Gastroesophageal sphincter (tissue), 4 donors: ENCODE data around the gene TIGD2. TPM values are rescaled to one million over a fixed set of nuclear protein-coding genes. Genes with fewer than 3 reads are reported as not detected.
A peak's percentile ranks its signal among the peaks of the same experiment; 100 is the strongest.

Source experiments
- ATAC-seq: fragments of 150-250 bp; one replicate; pipeline ENCODE4 v1.9.1; 2016; ENCODE audit warnings: mild to moderate bottlenecking, moderate library complexity
- H3K27ac ChIP-seq, 4 donors: fragments of 200-600 bp; sonication (generic) in 3 of 4; 1 replicate in 3 of 4; 2 replicates in 1 of 4; pipeline ENCODE4 v1.5.1; 2016 to 2019
- H3K27me3 ChIP-seq: fragments of 200-600 bp; sonication (generic); one replicate; pipeline ENCODE4 v1.5.1; 2019
- H3K36me3 ChIP-seq, 2 donors: fragments of 200-600 bp; sonication (generic); one replicate each; pipeline ENCODE4 v1.5.1; 2019; ENCODE audit warnings: control low read depth in 1 of 2
- H3K4me1 ChIP-seq, 3 donors: fragments of 200-600 bp; sonication (generic); 1 replicate in 2 of 3; 2 replicates in 1 of 3; pipeline ENCODE4 v1.5.1; 2016 to 2019; ENCODE audit warnings: control low read depth in 2 of 3
- H3K4me3 ChIP-seq, 2 donors: fragments of 200-600 bp; sonication (generic); one replicate each; pipeline ENCODE4 v1.5.1; 2019; ENCODE audit warnings: mild to moderate bottlenecking in 1 of 2, moderate library complexity in 1 of 2
- H3K9me3 ChIP-seq, 3 donors: fragments of 200-600 bp; sonication (generic); one replicate each; pipeline ENCODE4 v1.5.1; 2017 to 2019; ENCODE audit warnings: control low read depth in 2 of 3
- EP300 ChIP-seq: sonication (generic); formaldehyde crosslinking; IDR thresholded peaks from one replicate; pipeline ENCODE4 v1.6.1; 2017; ENCODE audit warnings: antibody characterized with exemption, mild to moderate bottlenecking
- POLR2A ChIP-seq, 2 donors: fragments of 450-650 bp; IDR thresholded peaks; one replicate each; pipeline ENCODE4 v1.6.1; 2017; ENCODE audit warnings: antibody characterized with exemption in 2 of 2, mild to moderate bottlenecking in 2 of 2, moderate library complexity in 1 of 2
- POLR2AphosphoS5 ChIP-seq: sonication (generic); formaldehyde crosslinking; IDR thresholded peaks from one replicate; pipeline ENCODE4 v1.6.1; 2017; ENCODE audit warnings: antibody characterized with exemption
- WGBS, 2 donors: methylation state at CpG; one replicate each; pipeline ENCODE4 v1.1.5; 2018; ENCODE audit warnings: low coverage in 1 of 2; 5-methylcytosine and 5-hydroxymethylcytosine counted together
- total RNA-seq, 4 donors: library from RNA; depleted of rRNA; stranded (reverse); fragments of >200 nt; gene quantifications; one replicate each; pipeline ENCODE4 v1.1.0, GENCODE V29; 2016
- TF ChIP-seq, protein P1 (sequence below), 4 experiments: fragments of 200-600 bp in 2 of 4; fragments of 450-650 bp in 2 of 4; sonication (generic) in 1 of 4; IDR thresholded peaks; one replicate each; pipeline ENCODE4 v1.5.1; 2017 to 2019; ENCODE audit warnings: antibody characterized with exemption in 4 of 4, mild to moderate bottlenecking in 2 of 4, moderate library complexity in 2 of 4

The TIGD2 gene
- total RNA-seq: 1 to 10 TPM; 1.2 to 4.5 (median 2.9) TPM

DNA sequence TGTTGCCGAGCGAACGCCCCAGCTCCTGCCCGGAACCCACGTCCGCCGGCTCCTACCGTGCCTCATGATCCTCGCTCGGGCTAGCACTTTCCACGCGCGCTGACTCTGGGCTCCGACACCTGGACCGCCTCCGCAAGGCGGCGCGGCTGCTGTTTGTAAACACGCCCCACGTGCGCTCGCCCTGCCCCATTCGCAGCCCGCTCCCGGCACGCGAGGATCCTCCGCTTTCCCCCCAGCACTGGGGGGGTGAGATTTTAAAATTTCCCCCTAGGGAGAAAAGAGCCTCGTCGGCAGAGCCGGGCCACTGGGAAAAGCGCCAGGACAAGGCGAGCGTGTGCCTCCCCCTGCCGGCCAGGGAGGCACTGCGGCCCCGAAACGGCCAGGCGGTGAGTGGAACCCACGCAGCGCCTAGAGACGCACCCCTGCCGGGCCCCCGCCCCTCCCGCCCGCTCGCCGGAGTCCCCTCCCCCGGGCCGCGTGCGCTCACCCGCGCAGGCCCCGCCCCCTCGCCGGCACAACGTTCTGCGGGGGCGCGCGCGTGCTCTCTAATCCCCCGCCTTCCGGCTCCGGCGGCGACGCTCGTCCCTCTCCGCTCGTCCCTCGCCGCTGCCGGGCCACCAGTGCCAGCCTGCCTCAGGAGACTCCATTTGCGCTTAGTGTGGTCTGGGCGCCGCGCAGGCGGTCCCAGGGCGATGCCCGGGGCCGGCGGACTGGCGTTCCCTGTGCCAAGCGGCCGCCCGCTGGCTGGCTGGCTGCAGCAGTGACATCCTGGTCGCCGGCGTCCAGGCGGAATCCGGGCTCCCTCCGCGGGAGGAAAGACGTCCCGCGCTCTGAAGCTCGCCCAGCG is at the start of gene TIGD2:
TIGD2 (plus strand) TSS at position 548 of the 847 bp plus-strand sequence. CDS start 1,442 bp downstream, outside the sequence.
- TF ChIP-seq EP300: no peak
- TF ChIP-seq POLR2AphosphoS5: peak; percentile 75
- peak; percentile 49 to 73 for TF ChIP-seq POLR2A (IDR thresholded peaks at IDR 0.05)
- TF ChIP-seq, protein P1, sequence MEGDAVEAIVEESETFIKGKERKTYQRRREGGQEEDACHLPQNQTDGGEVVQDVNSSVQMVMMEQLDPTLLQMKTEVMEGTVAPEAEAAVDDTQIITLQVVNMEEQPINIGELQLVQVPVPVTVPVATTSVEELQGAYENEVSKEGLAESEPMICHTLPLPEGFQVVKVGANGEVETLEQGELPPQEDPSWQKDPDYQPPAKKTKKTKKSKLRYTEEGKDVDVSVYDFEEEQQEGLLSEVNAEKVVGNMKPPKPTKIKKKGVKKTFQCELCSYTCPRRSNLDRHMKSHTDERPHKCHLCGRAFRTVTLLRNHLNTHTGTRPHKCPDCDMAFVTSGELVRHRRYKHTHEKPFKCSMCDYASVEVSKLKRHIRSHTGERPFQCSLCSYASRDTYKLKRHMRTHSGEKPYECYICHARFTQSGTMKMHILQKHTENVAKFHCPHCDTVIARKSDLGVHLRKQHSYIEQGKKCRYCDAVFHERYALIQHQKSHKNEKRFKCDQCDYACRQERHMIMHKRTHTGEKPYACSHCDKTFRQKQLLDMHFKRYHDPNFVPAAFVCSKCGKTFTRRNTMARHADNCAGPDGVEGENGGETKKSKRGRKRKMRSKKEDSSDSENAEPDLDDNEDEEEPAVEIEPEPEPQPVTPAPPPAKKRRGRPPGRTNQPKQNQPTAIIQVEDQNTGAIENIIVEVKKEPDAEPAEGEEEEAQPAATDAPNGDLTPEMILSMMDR (IDR thresholded peaks at IDR 0.05): peak; percentile 67 to 92 (median 84)
- whole genome bisulfite sequencing, 2 donors: 0% methylated on average over 1 of the region's 101 CpGs; no CpG with 5 or more reads in 1 of the 2 donors
- Histone ChIP-seq H3K27me3 (no peaks in the 10 kb centered on the region), H3K36me3 (no peaks in the 10 kb centered on the region), H3K4me1 (peaks cover 0 to 21% (median 3%) of the 10 kb centered on the region in 3 donors), H3K27ac (peak within 1 kb of the TSS; percentile 62 to 87 (median 82)), H3K4me3 (peak within 1 kb of the TSS; percentile 82 to 96), H3K9me3 (no peaks in the 10 kb centered on the region)
- ATAC-seq: peak; percentile 96

DNA sequence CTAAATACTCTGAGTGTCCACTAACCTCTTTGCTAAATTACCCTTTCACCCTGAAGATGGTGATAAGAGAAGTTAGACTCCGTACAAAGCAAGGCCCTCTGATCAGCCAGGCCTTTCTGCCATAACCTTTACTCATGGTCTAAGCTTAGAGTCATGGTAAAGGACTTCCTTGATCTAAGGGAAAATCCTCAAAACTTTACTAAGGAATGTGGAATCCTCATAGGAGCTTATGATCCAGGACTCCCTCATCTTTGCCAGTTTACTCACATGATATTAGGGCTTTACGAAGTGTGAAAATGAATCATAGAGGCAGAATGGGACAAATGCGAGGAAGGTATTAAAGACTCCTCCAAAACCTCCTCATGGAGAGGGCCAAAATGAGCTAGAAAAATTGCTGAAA is 46.5 kb upstream of the TIGD2 start:
- WGBS, 2 donors: 29 to 36% methylated on average over 2 to 3 of the region's 3 CpGs
- no peaks in the 10 kb centered on the region for H3K9me3 ChIP-seq
- no peak for ATAC-seq

GRCh38 chr4:89067417-89067816 is 43.9 kb upstream of the TIGD2 start:
- ATAC-seq: no peak
- no peak overlapping the region for H3K27ac ChIP-seq
- H3K27me3 ChIP-seq: no peaks in the 10 kb centered on the region
- TF ChIP-seq POLR2AphosphoS5 (no peak), POLR2A (IDR thresholded peaks at IDR 0.05) (no peak), EP300 (no peak)
- TF ChIP-seq, protein P1 (IDR thresholded peaks at IDR 0.05): no peak
- no peaks in the 10 kb centered on the region for H3K9me3 ChIP-seq
- no peaks in the 10 kb centered on the region for H3K4me1 ChIP-seq
- H3K4me3 ChIP-seq: no peak overlapping the region
- H3K36me3 ChIP-seq: no peaks in the 10 kb centered on the region

More for the DNA sequence above, 46.5 kb upstream of the TIGD2 start:
- H3K4me3 ChIP-seq: no peak overlapping the region
- no peaks in the 10 kb centered on the region for H3K27me3 ChIP-seq
- no peak for TF ChIP-seq POLR2AphosphoS5
- no peak for TF ChIP-seq EP300
- TF ChIP-seq, protein P1 (IDR thresholded peaks at IDR 0.05): no peak
- TF ChIP-seq POLR2A (IDR thresholded peaks at IDR 0.05): no peak
- H3K27ac ChIP-seq: no peak overlapping the region
- no peaks in the 10 kb centered on the region for H3K4me1 ChIP-seq
- no peaks in the 10 kb centered on the region for H3K36me3 ChIP-seq

GRCh38 chr4:89069481-89069880 is 41.9 kb upstream of the TIGD2 start:
- no peak for TF ChIP-seq POLR2AphosphoS5
- TF ChIP-seq EP300: no peak
- TF ChIP-seq POLR2A (IDR thresholded peaks at IDR 0.05): no peak
- TF ChIP-seq, protein P1 (IDR thresholded peaks at IDR 0.05): no peak
- Histone ChIP-seq H3K9me3 (no peaks in the 10 kb centered on the region), H3K36me3 (no peaks in the 10 kb centered on the region), H3K4me1 (no peaks in the 10 kb centered on the region), H3K27ac (no peak overlapping the region), H3K27me3 (no peaks in the 10 kb centered on the region), H3K4me3 (no peak overlapping the region)
- WGBS, 2 donors: 29 to 63% methylated on average over 2 of the region's 2 CpGs
- no peak for ATAC-seq

GRCh38 chr4:89070041-89070440 is 41.3 kb upstream of the TIGD2 start:
- no peak overlapping the region for H3K27ac ChIP-seq
- H3K9me3 ChIP-seq: no peaks in the 10 kb centered on the region
- no peak overlapping the region for H3K4me3 ChIP-seq
- no peaks in the 10 kb centered on the region for H3K27me3 ChIP-seq
- WGBS, 2 donors: 57 to 85% methylated on average over 2 of the region's 2 CpGs
- no peak for ATAC-seq
- no peaks in the 10 kb centered on the region for H3K4me1 ChIP-seq
- TF ChIP-seq EP300 (no peak), POLR2A (IDR thresholded peaks at IDR 0.05) (no peak), POLR2AphosphoS5 (no peak)
- TF ChIP-seq, protein P1 (IDR thresholded peaks at IDR 0.05): no peak
- H3K36me3 ChIP-seq: no peaks in the 10 kb centered on the region
